GM21367 (cell line): ENCODE measurements around the gene UBR1.
"Not testable (repeated sequence)": the region's sequence is repeated elsewhere in the genome, so short reads cannot be mapped to it uniquely, and the experiment has no call there.

Experiments
- ATAC-seq: cut with Tn5 transposase; IDR thresholded peaks from one replicate; pipeline ENCODE4 v1.9.1; 2021; ENCODE audit not compliant: unreplicated experiment

Gene UBR1

GRCh38 chr15:42915654-42916315 lies 190.1 kb downstream of the UBR1 start:
- no peak for ATAC-seq

DNA sequence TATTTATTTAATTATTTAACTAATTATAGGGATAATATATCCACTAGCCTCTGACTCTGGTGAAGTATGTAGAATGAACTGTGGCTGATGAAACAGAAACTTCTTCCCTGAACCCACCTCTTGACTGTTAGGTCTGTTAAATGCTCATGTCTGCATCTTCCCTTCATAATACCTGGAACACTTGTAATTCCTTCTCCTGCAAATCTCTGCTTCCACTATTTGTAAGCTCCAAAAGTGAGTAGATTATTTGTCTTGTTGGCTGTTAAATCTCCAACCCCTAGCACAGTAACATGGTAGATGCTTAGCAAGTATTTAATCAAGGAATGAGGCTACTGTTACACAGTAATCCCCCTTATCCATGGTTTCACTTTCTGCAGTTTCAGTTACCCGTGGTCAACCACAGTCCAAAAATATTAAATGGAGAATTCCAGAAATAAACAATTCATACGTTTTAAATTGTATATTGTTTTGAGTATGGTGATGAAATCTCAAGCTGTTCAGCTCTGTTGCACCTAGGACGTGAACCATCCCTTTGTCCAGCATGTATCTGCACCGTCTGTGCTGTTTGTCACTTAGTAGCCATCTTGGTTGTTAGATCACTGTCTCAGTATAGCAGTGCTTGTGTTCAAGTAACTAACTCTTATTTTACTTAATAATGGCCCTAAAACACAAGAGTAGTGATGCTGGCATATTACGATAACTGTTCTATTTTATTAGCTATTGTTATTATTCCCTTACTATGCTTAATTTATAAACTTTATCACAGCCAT lies 190.9 kb downstream of the UBR1 start:
- ATAC-seq, result no peak

DNA sequence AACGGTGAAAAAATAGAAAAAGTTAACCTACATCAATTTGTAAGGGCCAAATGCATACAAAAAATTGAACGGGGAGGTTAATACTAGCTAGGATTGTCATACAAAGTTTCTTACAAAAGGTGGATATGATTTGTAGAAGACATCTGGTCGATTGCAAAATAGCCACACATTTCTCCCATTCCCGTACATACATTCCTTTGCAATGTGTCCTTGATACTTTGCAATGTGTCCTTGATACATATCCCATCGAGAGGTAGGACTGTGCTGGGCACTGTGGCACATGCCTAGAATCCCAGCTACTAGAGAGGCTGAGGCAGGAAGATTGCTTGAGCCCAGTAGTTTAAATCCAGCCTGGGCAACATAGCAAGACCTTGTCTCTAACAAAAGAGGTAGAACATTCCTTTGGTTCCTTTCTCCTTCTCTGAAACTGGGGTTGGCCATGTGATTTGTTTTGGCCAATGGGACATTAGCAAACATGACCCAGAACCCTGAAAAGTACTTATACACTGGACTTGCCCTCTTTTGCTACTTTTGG lies 194.7 kb downstream of the UBR1 start:
- ATAC-seq, result no peak

- ATAC-seq, result no peak
These were observed 197.3 kb downstream of the UBR1 start for GRCh38 chr15:42908538-42908937.

- no peak for ATAC-seq
These were observed 202.2 kb downstream of the UBR1 start for GRCh38 chr15:42903388-42904324.

GRCh38 chr15:42893911-42894310 lies 211.9 kb downstream of the UBR1 start:
- not testable (repeated sequence) for ATAC-seq
